Endodermal cell (in vitro differentiated cells): Measurements from ENCODE around the gene HOXD4. TPM values are rescaled to one million over a fixed set of nuclear protein-coding genes. Genes with fewer than 3 reads are reported as not detected.

Experiments used
- DNase-seq: peaks from one replicate; pipeline ENCODE4 v3.0.0-alpha.2; 2017
- H3K27ac ChIP-seq: 2 replicates; pipeline ENCODE4 v1.5.1; 2013; ENCODE audit warnings: mild to moderate bottlenecking, low read depth, low read length, moderate library complexity
- H3K27me3 ChIP-seq: 2 replicates; pipeline ENCODE4 v1.6.1; 2013; ENCODE audit warnings: mild to moderate bottlenecking, low read length, moderate library complexity; ENCODE audit not compliant: insufficient read depth, control insufficient read depth, poor library complexity, severe bottlenecking
- H3K36me3 ChIP-seq: 2 replicates; pipeline ENCODE4 v1.7.0; 2013; ENCODE audit warnings: mild to moderate bottlenecking, low read length, moderate library complexity; ENCODE audit not compliant: control insufficient read depth, insufficient read depth
- H3K4me1 ChIP-seq: one replicate; pipeline ENCODE4 v1.7.0; 2013; ENCODE audit warnings: low read length; ENCODE audit not compliant: control insufficient read depth, insufficient read depth
- H3K4me3 ChIP-seq: 2 replicates; pipeline ENCODE4 v1.5.1; 2013; ENCODE audit warnings: mild to moderate bottlenecking, low read length, moderate library complexity
- H3K9ac ChIP-seq: 2 replicates; pipeline ENCODE4 v1.6.1; 2013; ENCODE audit warnings: mild to moderate bottlenecking, low read length, moderate library complexity; ENCODE audit not compliant: poor library complexity, severe bottlenecking; ENCODE audit errors: extremely low read depth
- H3K9me3 ChIP-seq: 2 replicates; pipeline ENCODE4 v1.6.1; 2013; ENCODE audit warnings: mild to moderate bottlenecking, low read length, moderate library complexity; ENCODE audit not compliant: control insufficient read depth
- H3K27ac Mint-ChIP-seq: 2 replicates; pipeline ENCODE4 v1.8.0; 2020; ENCODE audit warnings: mixed read lengths
- H3K27me3 Mint-ChIP-seq: 2 replicates; pipeline ENCODE4 v1.8.0; 2021; ENCODE audit warnings: mild to moderate bottlenecking, mixed read lengths; ENCODE audit not compliant: insufficient read depth
- H3K36me3 Mint-ChIP-seq: 2 replicates; pipeline ENCODE4 v1.8.0; 2020; ENCODE audit warnings: low read depth, mixed read lengths
- H3K4me1 Mint-ChIP-seq: 2 replicates; pipeline ENCODE4 v1.8.0; 2020; ENCODE audit warnings: mixed read lengths
- H3K4me3 Mint-ChIP-seq: 2 replicates; pipeline ENCODE4 v1.8.0; 2020; ENCODE audit warnings: mild to moderate bottlenecking, moderate library complexity, mixed read lengths
- H3K9me3 Mint-ChIP-seq: 2 replicates; pipeline ENCODE4 v1.8.0; 2020; ENCODE audit warnings: mild to moderate bottlenecking, mixed read lengths
- WGBS, 2 experiments: methylation state at CpG; one replicate each; pipeline versions ENCODE4 v1.1.5 to v1.1.7; 2013; ENCODE audit warnings: missing lambda C conversion rate in 2 of 2, mixed read lengths in 1 of 2; ENCODE audit not compliant: insufficient coverage in 1 of 2, insufficient read length in 1 of 2; 5-methylcytosine and 5-hydroxymethylcytosine counted together
- total RNA-seq, 2 donors: library from RNA; stranded (reverse); fragmentation: NEBNext Ultra II Directional in 1 of 2; extraction: Animal tissue kit (Norgen Biotek cat#: 25700) in 1 of 2; gene quantifications; 2 replicates in 1 of 2; 3 replicates in 1 of 2; pipeline ENCODE4 v1.2.1, GENCODE V29; 2021
- TF ChIP-seq, protein P1 (sequence below): fragments of 200-600 bp; sonication (generic); conservative IDR thresholded peaks from 2 replicates; pipeline ENCODE4 v1.5.0; 2021; ENCODE audit warnings: antibody characterized with exemption, mild to moderate bottlenecking

The HOXD4 gene
- total RNA-seq, 2 donors from 2014 or later = not detected

DNA sequence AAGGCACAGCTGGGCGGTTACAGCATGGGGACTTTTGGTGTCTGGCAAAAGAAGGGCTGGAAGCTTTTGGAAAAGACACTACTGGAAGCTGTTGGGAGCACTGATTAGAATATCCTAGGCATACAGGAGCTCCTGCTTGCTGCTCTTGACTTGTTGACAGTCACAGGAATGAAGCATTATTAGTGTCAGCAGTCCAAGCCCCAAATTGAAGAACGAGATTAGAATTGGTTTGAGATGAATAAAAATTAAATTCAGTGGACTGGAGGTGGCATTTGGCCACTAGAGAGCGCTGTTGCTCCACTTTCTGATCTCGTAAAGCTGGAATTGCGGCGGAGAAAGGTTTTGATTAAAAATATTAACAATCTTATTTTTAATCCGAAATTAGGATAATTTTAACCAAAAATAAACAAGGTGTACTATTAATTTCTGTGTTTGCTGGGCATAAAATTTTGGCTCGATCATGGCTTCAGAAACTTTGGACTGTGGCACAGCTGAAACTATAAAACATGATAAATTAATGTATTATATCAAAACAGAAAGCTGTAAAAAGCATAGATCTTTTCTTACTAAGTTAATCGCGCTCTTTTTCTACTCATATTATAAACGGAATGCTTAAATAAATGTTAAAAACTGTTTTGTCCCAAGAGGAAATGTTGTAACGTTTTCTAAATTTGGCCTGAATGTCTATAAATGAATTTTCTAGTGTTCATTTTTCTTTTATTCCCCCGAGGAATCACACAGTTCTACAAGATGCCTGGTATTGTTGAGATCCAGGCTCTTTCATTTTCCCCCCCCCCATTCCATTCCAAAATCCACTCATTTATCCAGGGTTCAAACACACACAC, 24.2 kb upstream of the HOXD4 start:
- WGBS, 2 experiments = 0 to 5% methylated on average over 2 to 9 of the region's 13 CpGs
- H3K9me3 Mint-ChIP-seq = no peaks in the 10 kb centered on the region
- no peaks in the 10 kb centered on the region for H3K36me3 ChIP-seq
- peaks cover 95% of the 10 kb centered on the region for H3K27me3 Mint-ChIP-seq
- no peak overlapping the region for H3K27ac ChIP-seq
- H3K9me3 ChIP-seq = no peaks in the 10 kb centered on the region
- no peak overlapping the region for H3K9ac ChIP-seq
- no peaks in the 10 kb centered on the region for H3K36me3 Mint-ChIP-seq
- peaks cover 100% of the 10 kb centered on the region for H3K27me3 ChIP-seq
- H3K4me3 ChIP-seq = no peak overlapping the region
- H3K4me1 Mint-ChIP-seq = peaks cover 8% of the 10 kb centered on the region
- TF ChIP-seq, protein P1, sequence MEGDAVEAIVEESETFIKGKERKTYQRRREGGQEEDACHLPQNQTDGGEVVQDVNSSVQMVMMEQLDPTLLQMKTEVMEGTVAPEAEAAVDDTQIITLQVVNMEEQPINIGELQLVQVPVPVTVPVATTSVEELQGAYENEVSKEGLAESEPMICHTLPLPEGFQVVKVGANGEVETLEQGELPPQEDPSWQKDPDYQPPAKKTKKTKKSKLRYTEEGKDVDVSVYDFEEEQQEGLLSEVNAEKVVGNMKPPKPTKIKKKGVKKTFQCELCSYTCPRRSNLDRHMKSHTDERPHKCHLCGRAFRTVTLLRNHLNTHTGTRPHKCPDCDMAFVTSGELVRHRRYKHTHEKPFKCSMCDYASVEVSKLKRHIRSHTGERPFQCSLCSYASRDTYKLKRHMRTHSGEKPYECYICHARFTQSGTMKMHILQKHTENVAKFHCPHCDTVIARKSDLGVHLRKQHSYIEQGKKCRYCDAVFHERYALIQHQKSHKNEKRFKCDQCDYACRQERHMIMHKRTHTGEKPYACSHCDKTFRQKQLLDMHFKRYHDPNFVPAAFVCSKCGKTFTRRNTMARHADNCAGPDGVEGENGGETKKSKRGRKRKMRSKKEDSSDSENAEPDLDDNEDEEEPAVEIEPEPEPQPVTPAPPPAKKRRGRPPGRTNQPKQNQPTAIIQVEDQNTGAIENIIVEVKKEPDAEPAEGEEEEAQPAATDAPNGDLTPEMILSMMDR = peak; percentile 94
- H3K4me1 ChIP-seq = no peaks in the 10 kb centered on the region
- H3K27ac Mint-ChIP-seq = no peak overlapping the region
- H3K4me3 Mint-ChIP-seq = no peak overlapping the region
- DNase-seq = peak; percentile 83

DNA sequence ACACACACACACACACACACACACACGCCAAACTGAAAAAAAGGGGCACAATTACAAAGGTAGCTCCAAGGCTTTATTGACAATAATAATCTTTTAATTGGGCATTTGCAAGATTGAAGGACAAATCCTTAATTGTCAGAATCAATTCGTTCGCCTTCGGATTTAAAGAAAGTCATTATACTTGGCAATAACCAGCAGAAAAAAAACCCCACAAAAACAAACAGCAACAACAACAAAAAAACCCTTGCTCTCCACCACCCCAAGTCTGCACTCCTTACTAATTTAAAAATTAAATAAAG, 23.6 kb upstream of the HOXD4 start:
- H3K4me3 Mint-ChIP-seq = no peak overlapping the region

DNA sequence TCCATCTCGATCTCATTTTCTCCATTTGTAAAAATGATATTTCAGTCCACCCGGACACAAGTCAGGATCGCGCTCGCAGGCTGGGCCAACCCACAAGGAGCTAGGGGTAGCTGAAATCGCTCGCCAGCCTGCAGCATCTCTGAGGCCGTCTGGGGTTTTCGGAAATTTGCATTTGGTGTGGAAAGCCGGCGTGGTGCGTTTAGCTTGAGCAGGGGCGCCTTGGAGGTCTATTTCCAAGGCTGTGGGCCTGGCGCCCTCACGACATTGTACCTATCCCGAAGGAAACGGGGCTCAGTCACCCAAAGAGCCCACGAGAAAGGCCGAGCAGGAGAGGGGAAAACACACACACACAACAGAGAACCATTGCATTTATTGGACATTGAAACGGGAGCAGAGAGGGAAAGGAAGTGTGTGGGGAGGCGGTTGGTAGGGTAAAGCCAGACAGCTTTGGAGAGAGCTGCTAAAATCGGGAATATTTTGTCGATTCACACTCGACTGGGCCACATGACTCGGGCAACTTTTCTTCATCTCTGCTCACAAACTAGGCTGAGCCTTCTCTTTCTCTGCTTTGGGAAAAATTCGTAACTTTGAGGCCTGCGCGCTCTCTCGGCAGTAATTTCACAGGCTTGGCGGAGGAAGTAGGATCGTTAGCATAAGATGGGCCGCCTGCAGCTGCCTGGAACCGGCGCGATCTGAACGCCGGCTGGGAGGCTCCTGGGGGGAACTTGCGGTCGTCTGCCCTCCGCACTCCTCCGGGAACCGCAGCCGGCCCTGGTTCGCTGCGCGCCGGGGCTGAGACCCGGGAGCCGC, 23.0 kb upstream of the HOXD4 start:
- Histone ChIP-seq H3K9me3 (no peaks in the 10 kb centered on the region), H3K27me3 (peaks cover 100% of the 10 kb centered on the region), H3K4me1 (no peaks in the 10 kb centered on the region), H3K36me3 (no peaks in the 10 kb centered on the region), H3K27ac (no peak overlapping the region), H3K4me3 (peak overlapping the region; percentile 38), H3K9ac (no peak overlapping the region)
- Mint-ChIP-seq H3K36me3 (no peaks in the 10 kb centered on the region), H3K9me3 (no peaks in the 10 kb centered on the region), H3K4me1 (peaks cover 12% of the 10 kb centered on the region), H3K27me3 (peaks cover 96% of the 10 kb centered on the region), H3K27ac (no peak overlapping the region), H3K4me3 (peak overlapping the region; percentile 33)
- DNase-seq = peak; percentile 82
- 4 to 11% methylated on average over 14 to 47 of the region's 49 CpGs for WGBS, 2 experiments
- TF ChIP-seq, protein P1 = no peak

More for the DNA sequence above, 23.6 kb upstream of the HOXD4 start:
- Histone ChIP-seq H3K27ac (no peak overlapping the region), H3K27me3 (peaks cover 100% of the 10 kb centered on the region), H3K9ac (no peak overlapping the region), H3K4me3 (no peak overlapping the region), H3K36me3 (no peaks in the 10 kb centered on the region), H3K9me3 (no peaks in the 10 kb centered on the region), H3K4me1 (no peaks in the 10 kb centered on the region)
- Mint-ChIP-seq H3K36me3 (no peaks in the 10 kb centered on the region), H3K9me3 (no peaks in the 10 kb centered on the region), H3K27me3 (peaks cover 95% of the 10 kb centered on the region), H3K4me1 (peaks cover 12% of the 10 kb centered on the region), H3K27ac (no peak overlapping the region)
- TF ChIP-seq, protein P1 = no peak
- 23 to 36% methylated on average over 3 to 4 of the region's 4 CpGs for WGBS, 2 experiments
- no peak for DNase-seq
